ENCODE data around the gene CIAO3.

The CIAO3 gene

DNA sequence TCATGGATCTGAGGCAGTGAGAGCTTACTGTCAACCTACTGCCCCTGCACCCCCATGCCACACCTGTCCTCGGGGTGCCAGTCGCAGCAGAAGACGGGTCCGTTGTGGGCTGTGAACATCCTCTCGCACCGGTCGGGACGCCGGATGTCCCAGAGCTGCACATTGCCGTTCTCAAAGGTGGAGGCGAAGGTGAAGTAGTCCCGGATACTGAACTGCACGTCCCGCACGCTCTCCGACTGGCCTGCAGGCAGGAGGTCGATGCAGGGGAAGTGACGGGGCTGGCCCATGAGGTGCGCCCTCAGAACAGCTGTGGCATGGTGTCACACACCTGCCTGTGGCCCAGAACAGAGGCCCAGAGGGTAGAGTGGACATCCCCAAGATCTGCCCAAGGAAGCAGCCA is 53.3 kb downstream of the CIAO3 start:
- DNase-seq, result no peak

DNA sequence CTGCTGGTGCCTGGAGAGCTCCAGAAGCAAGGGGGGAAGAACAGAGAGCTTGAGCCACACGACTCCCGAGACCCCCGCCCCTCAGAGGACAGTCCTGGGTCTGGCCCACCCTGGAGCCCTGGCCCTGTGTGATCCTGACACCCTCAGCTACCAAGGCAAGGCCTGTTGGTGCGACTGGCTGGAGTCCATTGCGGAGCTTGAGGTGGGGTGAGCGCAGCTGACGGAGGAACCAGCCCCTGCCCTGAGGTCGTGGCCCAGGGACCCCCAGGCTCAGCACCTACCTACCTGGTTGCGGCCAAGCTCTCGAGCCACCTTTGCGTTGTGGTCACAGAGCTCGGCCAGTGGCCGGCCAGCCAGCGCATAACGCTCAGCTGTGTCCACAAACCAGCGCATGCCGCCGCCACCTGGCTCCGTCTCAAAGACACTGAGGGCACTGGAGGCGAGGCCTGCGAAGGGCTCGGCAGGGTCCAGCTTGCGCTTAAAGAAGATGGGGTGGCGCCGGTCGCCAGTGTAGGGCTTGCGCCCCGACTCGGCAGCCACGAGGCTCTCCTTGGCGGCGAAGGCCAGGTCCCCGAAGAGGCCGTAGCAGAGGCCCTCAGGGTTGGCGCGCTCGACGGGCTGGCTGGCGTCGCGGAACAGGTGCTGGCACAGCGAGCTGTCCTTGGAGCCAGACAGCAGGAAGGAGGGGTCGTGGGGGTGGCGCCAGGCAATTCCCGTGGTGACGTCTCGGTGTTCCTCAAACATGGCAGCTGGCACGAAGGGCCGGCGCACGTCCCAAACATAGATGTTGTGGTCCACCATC is 54.1 kb downstream of the CIAO3 start:
- DNase-seq, result no peak

DNA sequence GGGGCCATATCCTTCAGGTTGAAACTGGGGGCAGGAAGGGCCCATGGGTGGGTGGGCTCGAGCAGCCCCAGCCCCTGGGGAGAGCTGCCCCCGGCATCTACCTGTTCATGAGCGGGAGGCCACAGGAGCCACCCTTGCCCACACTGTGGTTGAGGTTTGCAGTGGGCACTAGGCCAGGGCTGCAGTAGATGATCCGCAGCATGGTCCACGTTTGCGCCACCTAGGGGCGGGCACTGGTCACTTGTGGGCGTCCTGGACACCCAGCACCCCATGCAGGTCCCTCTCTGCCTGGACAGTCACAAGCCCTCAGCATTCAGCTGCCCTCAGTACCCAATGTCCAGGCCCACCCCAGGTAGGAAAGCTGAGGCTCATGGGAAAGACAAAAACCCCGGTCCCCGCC is 54.8 kb downstream of the CIAO3 start:
- DNase-seq, result no peak

DNA sequence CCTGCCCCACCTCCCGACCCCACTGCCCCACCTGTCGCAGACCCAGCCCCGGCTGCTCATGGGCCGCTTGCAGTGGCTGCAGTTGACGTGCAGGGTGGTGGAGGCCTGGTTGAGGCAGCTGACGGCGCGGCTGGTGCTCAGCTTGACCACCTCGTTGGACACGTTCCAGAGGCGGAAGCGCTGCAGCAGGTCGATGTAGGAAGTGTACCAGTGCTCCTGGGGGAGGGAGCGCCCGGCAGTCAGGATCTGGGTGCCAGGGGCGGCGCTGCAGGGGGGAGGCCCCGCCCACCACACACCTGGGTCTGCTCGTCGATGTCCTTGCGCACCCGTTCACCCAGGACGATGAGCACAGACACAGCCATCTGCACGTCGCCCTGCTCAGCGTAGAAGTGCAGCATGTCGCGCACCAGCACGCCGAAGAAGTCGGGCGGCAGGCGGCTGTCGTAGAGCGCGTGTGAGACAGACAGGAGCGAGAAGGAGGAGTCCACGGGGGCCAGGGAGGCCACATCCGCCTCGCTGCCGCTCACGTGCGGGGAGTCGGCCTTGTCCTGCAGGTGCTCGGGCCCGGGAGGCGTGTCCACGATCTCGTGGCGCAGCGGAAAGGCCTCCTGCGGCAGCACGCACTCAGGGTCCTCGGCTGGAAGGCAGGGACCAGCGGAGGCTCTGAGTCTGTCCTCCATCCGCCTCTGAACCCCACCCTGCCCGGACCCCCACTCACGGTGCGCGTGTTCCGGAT is 55.7 kb downstream of the CIAO3 start:
- no peak for DNase-seq

DNA sequence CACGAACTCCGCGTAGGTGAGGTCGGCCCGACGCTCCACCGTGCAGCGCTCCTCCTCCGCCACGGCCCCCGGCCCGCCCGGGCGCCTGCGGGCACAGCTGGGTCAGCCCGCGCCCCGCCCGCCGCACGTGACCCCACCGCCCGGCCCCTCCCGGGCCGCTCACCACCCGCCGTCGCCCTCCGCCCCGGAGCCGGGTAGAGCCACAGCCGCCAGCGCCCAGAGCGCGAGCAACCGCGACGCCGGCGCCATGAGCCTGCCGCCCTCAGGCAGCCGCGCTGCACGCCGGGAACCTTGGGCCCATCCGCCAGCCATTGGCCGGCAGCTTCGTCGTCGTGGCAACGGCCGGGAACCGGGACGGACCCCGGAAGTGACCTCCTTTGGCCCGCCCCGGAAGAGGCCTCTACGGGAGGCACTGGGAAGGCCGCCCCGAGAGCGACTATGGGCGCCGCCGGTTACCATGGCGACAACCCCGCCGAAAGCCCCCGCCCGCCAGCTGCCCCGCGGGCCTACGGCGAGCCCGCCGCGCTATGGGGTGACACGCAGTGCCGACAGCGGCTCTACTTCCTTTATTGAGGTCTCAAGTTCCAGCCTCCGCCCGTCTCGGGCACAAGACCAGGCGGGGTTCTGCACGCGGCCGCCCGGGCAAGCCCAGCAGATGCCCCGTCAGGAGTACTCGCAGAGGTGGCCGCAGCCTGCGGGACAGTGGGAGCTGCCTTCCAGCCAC is 56.6 kb downstream of the CIAO3 start, which contains the start of gene JMJD8:
JMJD8 (minus strand) TSS at position 264 of the 724 bp plus-strand sequence; CDS start at position 249, 15 bp downstream.
- DNase-seq, result peak; percentile 98

DNA sequence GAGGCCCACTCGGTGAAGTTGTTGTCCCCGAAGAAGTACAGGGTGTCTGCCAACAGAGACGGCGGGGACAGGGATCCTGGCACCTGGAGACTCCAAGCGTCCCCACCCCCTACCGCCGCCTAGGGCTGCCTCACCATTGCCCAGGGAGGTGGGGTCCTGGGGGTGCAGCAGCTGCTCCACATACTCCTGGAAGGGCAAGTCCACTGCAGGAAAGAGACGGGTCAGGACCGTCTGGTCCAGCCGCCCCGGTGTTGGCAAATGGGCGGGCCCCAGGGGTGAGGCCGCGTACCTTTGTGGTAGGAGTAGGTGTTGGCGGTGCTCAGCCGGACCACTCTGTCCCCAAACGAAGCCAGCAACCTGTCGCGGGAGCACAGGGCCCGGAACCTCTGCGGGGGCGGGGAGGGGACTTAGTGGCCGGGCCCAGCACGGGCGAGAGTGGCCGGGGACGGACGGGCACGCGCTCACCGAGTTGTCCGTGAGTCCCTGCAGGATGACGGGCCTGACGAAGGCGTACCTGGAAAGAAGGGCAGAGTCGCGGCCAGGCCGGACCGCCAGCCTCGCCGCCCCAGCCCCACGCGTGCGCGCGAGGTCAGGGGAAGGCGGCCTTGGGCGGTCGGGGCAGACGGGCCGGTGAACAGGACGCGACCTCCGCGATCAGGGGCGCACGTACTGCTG is 57.3 kb downstream of the CIAO3 start:
- no peak for DNase-seq

DNA sequence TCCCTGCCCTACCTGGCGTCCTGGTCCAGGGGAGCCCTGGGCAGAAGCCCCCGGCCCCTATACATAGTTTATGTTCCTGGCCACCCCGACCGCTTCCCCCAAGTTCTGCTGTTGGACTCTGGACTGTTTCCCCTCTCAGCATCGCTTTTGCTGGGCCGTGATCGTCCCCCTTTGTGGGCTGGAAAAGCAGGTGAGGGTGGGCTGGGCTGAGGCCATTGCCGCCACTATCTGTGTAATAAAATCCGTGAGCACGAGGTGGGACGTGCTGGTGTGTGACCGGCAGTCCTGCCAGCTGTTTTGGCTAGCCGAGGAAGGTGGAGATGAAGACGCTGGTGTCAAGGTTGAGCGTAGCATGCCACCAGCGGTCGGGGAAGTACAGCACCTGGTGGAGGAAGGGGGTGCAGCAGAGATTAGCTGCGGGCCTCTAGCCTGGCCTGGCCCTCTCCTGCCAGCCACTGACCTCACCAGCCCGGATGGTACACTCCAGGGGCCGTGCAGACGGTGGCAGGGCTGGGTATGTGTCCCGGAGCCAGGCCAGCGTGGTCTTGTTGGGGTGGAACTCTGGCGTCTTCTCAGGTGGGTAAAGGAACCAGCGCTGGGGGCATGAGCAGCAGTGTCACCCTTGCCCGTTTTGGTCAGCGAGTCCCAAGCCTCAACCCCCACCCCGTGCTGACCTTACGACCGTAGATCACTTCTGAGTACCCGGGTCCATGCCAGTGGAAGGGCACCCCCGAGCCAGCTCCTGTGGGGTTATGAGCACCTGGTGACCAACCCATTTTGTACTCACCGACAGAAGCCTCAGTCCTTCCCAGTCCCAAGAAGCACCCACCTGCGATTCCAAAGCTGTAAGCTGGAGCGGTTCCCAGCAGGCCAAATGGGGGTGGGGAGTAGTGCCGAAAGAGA is 58.1 kb downstream of the CIAO3 start:
- no peak for DNase-seq

DNA sequence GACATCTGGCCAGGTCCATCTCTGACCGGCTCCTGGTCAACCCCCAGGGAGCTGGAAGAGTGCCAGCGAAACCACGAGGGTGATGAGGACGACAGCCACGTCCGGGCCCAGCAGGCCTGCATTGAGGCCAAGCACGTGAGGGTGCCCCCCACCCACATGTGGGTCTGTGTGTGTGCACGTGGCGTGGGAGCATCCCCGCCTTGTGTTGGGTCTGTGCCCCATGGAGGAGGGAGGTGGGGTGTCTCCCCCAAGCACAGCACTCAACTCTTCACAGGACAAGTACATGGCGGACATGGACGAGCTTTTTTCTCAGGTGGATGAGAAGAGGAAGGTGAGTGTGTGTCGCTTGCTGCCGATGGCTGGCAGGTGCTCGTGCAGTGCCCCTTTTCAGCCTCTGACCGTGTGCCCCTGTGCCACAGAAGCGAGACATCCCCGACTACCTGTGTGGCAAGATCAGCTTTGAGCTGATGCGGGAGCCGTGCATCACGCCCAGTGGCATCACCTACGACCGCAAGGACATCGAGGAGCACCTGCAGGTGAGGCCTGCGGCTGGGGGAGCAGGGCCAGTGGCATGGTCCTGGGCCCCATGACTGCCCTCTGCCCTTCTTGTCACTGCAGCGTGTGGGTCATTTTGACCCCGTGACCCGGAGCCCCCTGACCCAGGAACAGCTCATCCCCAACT is 58.9 kb downstream of the CIAO3 start:
- DNase-seq, result no peak

DNA sequence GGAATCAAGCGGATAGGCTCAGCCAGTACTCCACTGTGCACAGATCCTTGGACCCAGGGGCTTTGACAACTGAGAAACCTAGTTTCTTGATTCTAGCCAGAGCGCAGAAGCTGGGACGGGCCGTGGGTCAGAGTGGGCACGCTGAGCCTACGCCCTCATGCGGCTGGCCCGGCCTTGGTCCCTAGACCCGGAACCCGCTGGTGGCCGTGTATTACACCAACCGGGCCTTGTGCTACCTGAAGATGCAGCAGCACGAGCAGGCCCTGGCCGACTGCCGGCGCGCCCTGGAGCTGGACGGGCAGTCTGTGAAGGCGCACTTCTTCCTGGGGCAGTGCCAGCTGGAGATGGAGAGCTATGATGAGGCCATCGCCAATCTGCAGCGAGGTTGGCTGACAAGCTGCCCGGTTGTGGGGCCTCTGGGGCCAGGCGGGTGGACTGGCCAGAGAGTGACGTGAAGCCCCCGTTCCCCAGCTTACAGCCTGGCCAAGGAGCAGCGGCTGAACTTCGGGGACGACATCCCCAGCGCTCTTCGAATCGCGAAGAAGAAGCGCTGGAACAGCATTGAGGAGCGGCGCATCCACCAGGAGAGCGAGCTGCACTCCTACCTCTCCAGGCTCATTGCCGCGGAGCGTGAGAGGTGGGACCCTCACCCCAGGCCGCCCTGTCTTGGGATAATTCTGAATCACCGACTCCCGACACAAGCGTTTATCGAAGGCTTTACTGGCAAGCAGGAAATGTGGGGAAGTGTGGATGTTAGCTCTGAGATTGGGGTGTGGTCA is 59.6 kb downstream of the CIAO3 start:
- DNase-seq, result no peak

DNA sequence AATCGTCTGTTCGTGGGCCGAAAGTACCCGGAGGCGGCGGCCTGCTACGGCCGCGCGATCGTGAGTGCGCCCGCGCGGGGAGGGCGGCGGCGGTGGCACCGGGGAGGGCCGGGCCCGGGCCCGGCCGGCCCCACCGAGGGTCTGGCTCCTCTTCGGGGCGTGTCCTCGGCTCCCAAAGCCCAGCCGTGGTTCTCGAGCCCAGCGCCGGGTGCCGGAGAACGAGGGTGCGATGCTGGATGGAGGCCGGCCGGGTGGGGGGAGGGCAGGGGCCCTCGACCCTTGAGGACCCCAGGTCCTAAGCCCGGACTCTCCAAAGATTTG is 60.2 kb downstream of the CIAO3 start:
- DNase-seq, result no peak

DNA sequence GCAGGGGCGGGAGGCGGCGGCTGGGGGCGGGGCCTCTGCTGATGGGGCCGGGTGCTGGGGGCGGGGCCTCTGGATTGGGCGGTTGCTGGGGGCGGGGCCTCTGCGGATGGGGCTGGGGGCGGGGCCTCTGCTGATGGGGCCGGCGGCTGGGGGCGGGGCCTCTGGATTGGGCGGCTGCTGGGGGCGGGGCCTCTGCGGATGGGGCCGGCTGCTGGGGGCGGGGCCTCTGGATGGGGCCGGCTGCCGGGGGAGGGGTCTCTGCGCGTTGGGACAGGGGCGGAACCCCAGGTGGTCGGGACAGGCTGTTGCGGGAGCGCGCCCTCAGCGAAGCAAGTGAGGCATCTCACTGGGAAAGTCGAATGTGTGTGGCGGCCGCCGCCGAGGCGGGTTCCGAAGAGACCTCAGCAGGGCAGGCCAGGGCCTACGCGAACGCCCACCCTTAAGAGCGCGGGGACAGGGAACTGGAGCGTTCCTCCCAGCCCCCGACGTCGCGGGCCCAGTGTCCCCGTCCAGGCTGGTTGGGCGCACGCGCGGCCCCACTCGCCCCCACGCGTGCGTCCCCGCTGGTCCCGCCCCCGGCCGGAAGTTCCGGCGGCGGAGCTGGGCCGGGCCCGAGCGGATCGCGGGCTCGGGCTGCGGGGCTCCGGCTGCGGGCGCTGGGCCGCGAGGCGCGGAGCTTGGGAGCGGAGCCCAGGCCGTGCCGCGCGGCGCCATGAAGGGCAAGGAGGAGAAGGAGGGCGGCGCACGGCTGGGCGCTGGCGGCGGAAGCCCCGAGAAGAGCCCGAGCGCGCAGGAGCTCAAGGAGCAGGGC is 60.8 kb downstream of the CIAO3 start, which contains the start of gene STUB1:
STUB1 (plus strand) TSS at position 597 of the 811 bp plus-strand sequence; CDS start at position 713, 116 bp downstream.
- peak; percentile 89 for DNase-seq
